Prostate gland (tissue), 2 donors: ENCODE measurements around the gene GPC5. TPM values are rescaled to one million over a fixed set of nuclear protein-coding genes. Genes with fewer than 3 reads are reported as not detected.

Experiments used
- DNase-seq: peaks from one replicate; pipeline ENCODE4 v3.0.0-alpha.2; 2019; ENCODE audit warnings: low spot score
- H3K27ac ChIP-seq, 2 donors: fragments of 200-600 bp; sonication (generic); 2 replicates each; pipeline ENCODE4 v1.5.1; 2017 to 2019
- H3K27me3 ChIP-seq: fragments of 200-600 bp; sonication (generic); replicated peaks from 2 replicates; pipeline ENCODE4 v1.5.1; 2019; ENCODE audit not compliant: insufficient read depth
- H3K36me3 ChIP-seq, 2 donors: fragments of 200-600 bp; sonication (generic); 1 replicate in 1 of 2; 2 replicates in 1 of 2; pipeline versions ENCODE4 v1.5.1 to v1.8.1; 2017 to 2019
- H3K4me1 ChIP-seq: fragments of 200-600 bp; sonication (generic); replicated peaks from 2 replicates; pipeline ENCODE4 v1.5.1; 2019
- H3K4me3 ChIP-seq, 2 donors: fragments of 200-600 bp; sonication (generic); 2 replicates each; pipeline ENCODE4 v1.5.1; 2017 to 2019
- H3K9me3 ChIP-seq: fragments of 200-600 bp; sonication (generic); 2 replicates; pipeline ENCODE4 v1.5.1; 2017
- CTCF ChIP-seq, 4 experiments: fragments of 200-600 bp in 2 of 4; fragments of 450-650 bp in 2 of 4; sonication (generic) in 2 of 4; IDR thresholded peaks; 1 replicate in 3 of 4; 2 replicates in 1 of 4; pipeline ENCODE4 v1.5.1; 2016 to 2019; ENCODE audit warnings: antibody characterized with exemption in 4 of 4, mild to moderate bottlenecking in 2 of 4, moderate library complexity in 2 of 4
- POLR2A ChIP-seq: fragments of 450-650 bp; IDR thresholded peaks from one replicate; pipeline ENCODE4 v1.6.1; 2016; ENCODE audit warnings: antibody characterized with exemption, mild to moderate bottlenecking
- POLR2AphosphoS5 ChIP-seq: sonication (generic); formaldehyde crosslinking; IDR thresholded peaks from one replicate; pipeline ENCODE4 v1.6.1; 2017; ENCODE audit warnings: antibody characterized with exemption
- WGBS: methylation state at CpG from one replicate; pipeline ENCODE4 v1.1.5; 2018; 5-methylcytosine and 5-hydroxymethylcytosine counted together
- intact Hi-C: fragments of 100-400 bp; cut with DNase I; formaldehyde crosslinking; loops from one replicate; pipeline ENCODE4 v1.14.2; 2022
- total RNA-seq, 2 donors: library from RNA; depleted of rRNA; stranded (reverse); fragments of >200 nt; gene quantifications; one replicate each; pipeline ENCODE4 v1.1.0, GENCODE V29; 2016

The GPC5 gene
- total RNA-seq, 2 donors from 2014 or later = 0.23 to 35.0 TPM

GRCh38 chr13:91721413-91721812 lies 323.0 kb downstream of the GPC5 start:
- intact Hi-C loops = no loop called here
- no peaks in the 10 kb centered on the region for H3K9me3 ChIP-seq
- H3K36me3 ChIP-seq = no peaks in the 10 kb centered on the region
- WGBS = 54% methylated on average over 3 of the region's 3 CpGs
- TF ChIP-seq POLR2AphosphoS5 (no peak), CTCF (IDR thresholded peaks at IDR 0.05) (no peak), POLR2A (no peak)
- no peaks in the 10 kb centered on the region for H3K27me3 ChIP-seq
- no peak for DNase-seq
- H3K4me1 ChIP-seq = no peaks in the 10 kb centered on the region
- no peak overlapping the region for H3K4me3 ChIP-seq
- no peak overlapping the region for H3K27ac ChIP-seq

GRCh38 chr13:91722267-91722884 lies 324.0 kb downstream of the GPC5 start:
- Histone ChIP-seq H3K9me3 (no peaks in the 10 kb centered on the region), H3K36me3 (no peaks in the 10 kb centered on the region), H3K27ac (no peak overlapping the region), H3K4me1 (no peaks in the 10 kb centered on the region), H3K4me3 (no peak overlapping the region), H3K27me3 (no peaks in the 10 kb centered on the region)
- no peak for DNase-seq
- no peak for TF ChIP-seq POLR2AphosphoS5
- TF ChIP-seq POLR2A = no peak
- peak in 3 of 4 experiments; percentile 58 to 82 (median 64) for TF ChIP-seq CTCF (IDR thresholded peaks at IDR 0.05)
- WGBS = 23% methylated on average over 4 of the region's 4 CpGs
- intact Hi-C loops = no loop called here

GRCh38 chr13:91724591-91724990 lies 326.2 kb downstream of the GPC5 start:
- intact Hi-C loops = no loop called here
- Histone ChIP-seq H3K4me1 (no peaks in the 10 kb centered on the region), H3K4me3 (no peak overlapping the region), H3K27me3 (no peaks in the 10 kb centered on the region), H3K27ac (no peak overlapping the region), H3K9me3 (no peaks in the 10 kb centered on the region), H3K36me3 (no peaks in the 10 kb centered on the region)
- DNase-seq = no peak
- TF ChIP-seq POLR2AphosphoS5 = no peak
- TF ChIP-seq CTCF (IDR thresholded peaks at IDR 0.05) = no peak
- no peak for TF ChIP-seq POLR2A
- WGBS = 82% methylated on average over 3 of the region's 3 CpGs

GRCh38 chr13:91725646-91726045 lies 327.2 kb downstream of the GPC5 start:
- TF ChIP-seq POLR2A = no peak
- TF ChIP-seq POLR2AphosphoS5 = no peak
- no peak for TF ChIP-seq CTCF (IDR thresholded peaks at IDR 0.05)
- Histone ChIP-seq H3K4me3 (no peak overlapping the region), H3K4me1 (no peaks in the 10 kb centered on the region), H3K27ac (no peak overlapping the region), H3K27me3 (no peaks in the 10 kb centered on the region), H3K36me3 (no peaks in the 10 kb centered on the region), H3K9me3 (no peaks in the 10 kb centered on the region)
- intact Hi-C loops = no loop called here
- WGBS = 39% methylated on average over 4 of the region's 4 CpGs
- DNase-seq = no peak

GRCh38 chr13:91726671-91727070 lies 328.2 kb downstream of the GPC5 start:
- no peaks in the 10 kb centered on the region for H3K36me3 ChIP-seq
- TF ChIP-seq CTCF (IDR thresholded peaks at IDR 0.05) = no peak
- no peaks in the 10 kb centered on the region for H3K27me3 ChIP-seq
- no peaks in the 10 kb centered on the region for H3K4me1 ChIP-seq
- intact Hi-C loops = no loop called here
- WGBS = 66% methylated on average over 6 of the region's 6 CpGs
- H3K27ac ChIP-seq = no peak overlapping the region
- H3K4me3 ChIP-seq = no peak overlapping the region
- H3K9me3 ChIP-seq = no peaks in the 10 kb centered on the region
- DNase-seq = no peak
